Gastroesophageal sphincter (tissue), 4 donors: ENCODE measurements around the gene GATB. TPM values are rescaled to one million over a fixed set of nuclear protein-coding genes. Genes with fewer than 3 reads are reported as not detected.

ENCODE experiments used
- ATAC-seq: fragments of 150-250 bp; one replicate; pipeline ENCODE4 v1.9.1; 2016; ENCODE audit warnings: mild to moderate bottlenecking, moderate library complexity
- H3K27ac ChIP-seq, 4 donors: fragments of 200-600 bp; sonication (generic) in 3 of 4; 1 replicate in 3 of 4; 2 replicates in 1 of 4; pipeline ENCODE4 v1.5.1; 2016 to 2019
- H3K27me3 ChIP-seq: fragments of 200-600 bp; sonication (generic); one replicate; pipeline ENCODE4 v1.5.1; 2019
- H3K36me3 ChIP-seq, 2 donors: fragments of 200-600 bp; sonication (generic); one replicate each; pipeline ENCODE4 v1.5.1; 2019; ENCODE audit warnings: control low read depth in 1 of 2
- H3K4me1 ChIP-seq, 3 donors: fragments of 200-600 bp; sonication (generic); 1 replicate in 2 of 3; 2 replicates in 1 of 3; pipeline ENCODE4 v1.5.1; 2016 to 2019; ENCODE audit warnings: control low read depth in 2 of 3
- H3K4me3 ChIP-seq, 2 donors: fragments of 200-600 bp; sonication (generic); one replicate each; pipeline ENCODE4 v1.5.1; 2019; ENCODE audit warnings: mild to moderate bottlenecking in 1 of 2, moderate library complexity in 1 of 2
- H3K9me3 ChIP-seq, 3 donors: fragments of 200-600 bp; sonication (generic); one replicate each; pipeline ENCODE4 v1.5.1; 2017 to 2019; ENCODE audit warnings: control low read depth in 2 of 3
- EP300 ChIP-seq: sonication (generic); formaldehyde crosslinking; IDR thresholded peaks from one replicate; pipeline ENCODE4 v1.6.1; 2017; ENCODE audit warnings: antibody characterized with exemption, mild to moderate bottlenecking
- POLR2A ChIP-seq, 2 donors: fragments of 450-650 bp; IDR thresholded peaks; one replicate each; pipeline ENCODE4 v1.6.1; 2017; ENCODE audit warnings: antibody characterized with exemption in 2 of 2, mild to moderate bottlenecking in 2 of 2, moderate library complexity in 1 of 2
- POLR2AphosphoS5 ChIP-seq: sonication (generic); formaldehyde crosslinking; IDR thresholded peaks from one replicate; pipeline ENCODE4 v1.6.1; 2017; ENCODE audit warnings: antibody characterized with exemption
- WGBS, 2 donors: methylation state at CpG; one replicate each; pipeline ENCODE4 v1.1.5; 2018; ENCODE audit warnings: low coverage in 1 of 2; 5-methylcytosine and 5-hydroxymethylcytosine counted together
- total RNA-seq, 4 donors: library from RNA; depleted of rRNA; stranded (reverse); fragments of >200 nt; gene quantifications; one replicate each; pipeline ENCODE4 v1.1.0, GENCODE V29; 2016
- TF ChIP-seq, protein P1 (sequence below), 4 experiments: fragments of 200-600 bp in 2 of 4; fragments of 450-650 bp in 2 of 4; sonication (generic) in 1 of 4; IDR thresholded peaks; one replicate each; pipeline ENCODE4 v1.5.1; 2017 to 2019; ENCODE audit warnings: antibody characterized with exemption in 4 of 4, mild to moderate bottlenecking in 2 of 4, moderate library complexity in 2 of 4

The GATB gene, protein sequence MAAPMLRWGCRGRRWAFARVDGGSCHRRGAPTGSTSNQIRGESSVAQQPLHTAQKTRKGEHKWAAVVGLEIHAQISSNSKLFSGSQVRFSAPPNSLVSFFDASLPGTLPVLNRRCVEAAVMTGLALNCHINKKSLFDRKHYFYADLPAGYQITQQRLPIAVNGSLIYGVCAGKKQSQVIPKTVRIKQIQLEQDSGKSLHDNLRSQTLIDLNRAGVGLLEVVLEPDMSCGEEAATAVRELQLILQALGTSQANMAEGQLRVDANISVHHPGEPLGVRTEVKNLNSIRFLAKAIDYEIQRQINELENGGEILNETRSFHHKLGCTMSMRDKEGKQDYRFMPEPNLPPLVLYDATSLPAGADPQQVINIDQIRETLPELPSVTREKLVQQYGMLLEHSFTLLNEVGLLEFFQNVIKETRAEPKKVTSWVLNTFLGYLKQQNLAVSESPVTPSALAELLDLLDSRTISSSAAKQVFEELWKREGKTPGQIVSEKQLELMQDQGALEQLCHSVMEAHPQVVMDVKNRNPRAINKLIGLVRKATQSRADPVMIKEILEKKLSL
- total RNA-seq, result 10 to 100 TPM; 10.6 to 22.4 (median 16.6) TPM

DNA sequence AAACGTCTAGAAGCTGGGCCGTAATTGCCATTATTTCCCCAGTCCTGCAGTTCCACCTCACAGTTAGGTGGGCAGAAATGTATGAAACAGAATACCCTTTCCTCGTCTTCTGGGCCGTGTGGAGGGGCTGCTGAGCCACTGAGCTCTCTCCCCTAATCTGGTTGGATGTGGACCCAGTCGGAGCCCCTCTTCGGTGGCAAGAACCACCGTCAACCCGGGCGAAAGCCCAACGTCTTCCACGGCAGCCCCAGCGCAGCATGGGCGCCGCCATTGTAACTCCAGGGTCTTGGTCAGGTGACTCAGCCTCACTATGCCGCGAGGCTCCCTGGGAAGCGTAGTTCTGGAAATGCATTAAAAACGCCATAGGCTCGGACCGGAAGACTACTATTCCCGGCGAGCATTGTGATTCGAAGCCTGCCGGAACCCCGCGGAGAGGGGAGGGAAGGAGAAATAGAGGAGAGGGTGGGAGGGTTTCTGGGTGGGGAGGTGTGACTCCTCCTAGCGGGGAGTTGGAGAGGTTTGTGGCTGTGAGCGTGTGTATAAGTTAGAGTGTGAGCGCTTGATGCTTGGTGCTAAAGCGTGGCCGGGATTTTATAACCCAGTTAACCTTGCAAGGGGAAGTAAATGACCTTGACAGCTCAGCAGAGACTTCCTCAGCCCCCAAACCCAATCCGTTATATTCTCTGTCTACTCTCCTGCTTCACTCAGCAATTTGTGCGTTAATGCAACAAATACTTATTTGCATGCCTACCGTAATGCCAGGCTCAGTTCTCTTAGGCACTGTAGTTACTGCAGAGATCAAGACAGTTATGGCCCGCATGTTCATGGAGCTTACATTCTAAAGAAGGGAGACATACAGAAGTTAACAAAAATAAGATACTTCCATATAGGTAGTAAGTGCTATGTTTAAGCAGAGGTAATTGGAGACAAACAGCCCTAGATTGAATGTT, at the start of gene GATB:
TSS of gene GATB (minus strand) at position 296 of the 950 bp plus-strand sequence. CDS start at position 271, 25 bp downstream.
- TF ChIP-seq POLR2AphosphoS5 (peak; percentile 86), EP300 (no peak), POLR2A (IDR thresholded peaks at IDR 0.05) (peak; percentile 37 to 50)
- TF ChIP-seq, protein P1, sequence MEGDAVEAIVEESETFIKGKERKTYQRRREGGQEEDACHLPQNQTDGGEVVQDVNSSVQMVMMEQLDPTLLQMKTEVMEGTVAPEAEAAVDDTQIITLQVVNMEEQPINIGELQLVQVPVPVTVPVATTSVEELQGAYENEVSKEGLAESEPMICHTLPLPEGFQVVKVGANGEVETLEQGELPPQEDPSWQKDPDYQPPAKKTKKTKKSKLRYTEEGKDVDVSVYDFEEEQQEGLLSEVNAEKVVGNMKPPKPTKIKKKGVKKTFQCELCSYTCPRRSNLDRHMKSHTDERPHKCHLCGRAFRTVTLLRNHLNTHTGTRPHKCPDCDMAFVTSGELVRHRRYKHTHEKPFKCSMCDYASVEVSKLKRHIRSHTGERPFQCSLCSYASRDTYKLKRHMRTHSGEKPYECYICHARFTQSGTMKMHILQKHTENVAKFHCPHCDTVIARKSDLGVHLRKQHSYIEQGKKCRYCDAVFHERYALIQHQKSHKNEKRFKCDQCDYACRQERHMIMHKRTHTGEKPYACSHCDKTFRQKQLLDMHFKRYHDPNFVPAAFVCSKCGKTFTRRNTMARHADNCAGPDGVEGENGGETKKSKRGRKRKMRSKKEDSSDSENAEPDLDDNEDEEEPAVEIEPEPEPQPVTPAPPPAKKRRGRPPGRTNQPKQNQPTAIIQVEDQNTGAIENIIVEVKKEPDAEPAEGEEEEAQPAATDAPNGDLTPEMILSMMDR (IDR thresholded peaks at IDR 0.05), result peak; percentile 4 to 66 (median 29)
- peaks cover 0 to 25% of the 10 kb centered on the region in 2 donors for H3K36me3 ChIP-seq
- peak; percentile 100 for ATAC-seq
- WGBS, 2 donors, result 8 to 72% methylated on average over 2 to 21 of the region's 35 CpGs
- H3K27me3 ChIP-seq, result no peaks in the 10 kb centered on the region
- H3K4me1 ChIP-seq, result peaks cover 0 to 14% (median 4%) of the 10 kb centered on the region in 3 donors
- H3K9me3 ChIP-seq, result no peaks in the 10 kb centered on the region
- H3K27ac ChIP-seq, result peak within 1 kb of the TSS; percentile 36 to 80 (median 72)
- peak within 1 kb of the TSS; percentile 83 to 96 for H3K4me3 ChIP-seq

DNA sequence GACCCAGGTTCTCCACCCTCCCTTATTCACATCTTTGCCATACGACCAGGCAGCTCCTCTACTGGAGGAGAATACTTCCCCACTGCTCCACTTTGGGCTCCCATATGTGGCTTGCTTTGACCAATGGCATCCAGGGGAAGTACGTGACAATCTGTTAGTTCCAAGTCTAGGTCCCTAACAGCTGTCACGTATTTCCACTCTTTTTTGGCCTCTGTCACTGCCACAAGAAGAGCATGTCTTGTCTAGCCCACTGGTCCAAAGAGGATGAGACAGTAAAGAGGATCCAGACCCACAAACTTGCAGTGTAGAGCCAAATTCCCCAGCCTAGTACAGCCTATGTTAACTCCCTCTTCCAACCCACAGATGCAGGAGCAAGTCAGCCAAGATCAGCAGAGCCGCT, 49.7 kb upstream of the GATB start:
- Histone ChIP-seq H3K27ac (no peak overlapping the region), H3K36me3 (no peaks in the 10 kb centered on the region), H3K4me3 (no peak overlapping the region), H3K27me3 (no peaks in the 10 kb centered on the region), H3K4me1 (peaks cover 0 to 23% (median 0%) of the 10 kb centered on the region in 3 donors), H3K9me3 (no peaks in the 10 kb centered on the region)
- WGBS, 2 donors, result 44 to 87% methylated on average over 1 to 4 of the region's 4 CpGs
- ATAC-seq, result no peak
- no peak for TF ChIP-seq POLR2AphosphoS5
- TF ChIP-seq POLR2A (IDR thresholded peaks at IDR 0.05), result no peak
- TF ChIP-seq EP300, result no peak
- TF ChIP-seq, protein P1 (IDR thresholded peaks at IDR 0.05), result no peak

DNA sequence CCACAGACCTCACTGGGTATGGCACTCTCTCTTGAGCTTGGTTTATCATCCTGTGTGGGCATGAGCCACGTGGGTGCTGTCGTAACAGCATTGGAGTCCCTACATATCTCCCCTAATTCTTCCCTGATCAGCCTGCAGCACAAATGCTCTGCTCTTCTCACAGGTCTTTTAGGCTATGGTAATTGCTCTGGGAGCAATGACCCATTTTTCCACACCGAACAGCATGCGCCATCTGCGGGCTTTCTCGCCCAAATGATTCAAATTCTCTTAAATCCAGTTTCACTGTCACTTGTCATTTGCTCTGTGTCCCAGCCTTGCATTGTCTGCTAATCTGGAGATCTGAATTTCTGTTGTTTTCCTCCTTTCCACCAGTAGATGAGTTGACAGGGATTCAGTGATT, 48.9 kb upstream of the GATB start:
- Histone ChIP-seq H3K27ac (no peak overlapping the region), H3K27me3 (no peaks in the 10 kb centered on the region), H3K9me3 (no peaks in the 10 kb centered on the region), H3K4me1 (peaks cover 0 to 23% (median 0%) of the 10 kb centered on the region in 3 donors), H3K4me3 (no peak overlapping the region), H3K36me3 (no peaks in the 10 kb centered on the region)
- 93 to 95% methylated on average over 4 to 5 of the region's 6 CpGs for WGBS, 2 donors
- no peak for ATAC-seq
- TF ChIP-seq POLR2A (IDR thresholded peaks at IDR 0.05), result no peak
- TF ChIP-seq POLR2AphosphoS5, result no peak
- TF ChIP-seq, protein P1 (IDR thresholded peaks at IDR 0.05), result no peak
- TF ChIP-seq EP300, result no peak

DNA sequence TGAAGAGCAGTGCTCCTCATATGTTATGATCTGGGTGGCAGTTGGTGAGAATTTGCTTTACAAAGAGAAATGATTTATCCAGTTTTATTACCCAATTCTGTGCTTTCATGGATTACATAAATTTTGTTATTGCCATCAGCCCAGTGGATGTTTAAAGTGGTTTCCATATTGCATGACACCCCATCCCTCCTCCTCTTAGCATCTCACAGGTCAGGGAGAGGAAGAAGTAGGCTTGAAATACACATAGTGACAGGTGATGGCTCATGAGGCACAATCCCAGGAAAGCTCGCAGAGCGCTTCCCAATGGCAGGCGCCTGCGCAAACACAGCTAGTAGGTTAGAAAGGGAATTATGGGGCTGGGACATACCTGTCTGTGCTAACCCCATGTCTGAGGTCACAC, 47.7 kb upstream of the GATB start:
- H3K27me3 ChIP-seq, result no peaks in the 10 kb centered on the region
- H3K36me3 ChIP-seq, result no peaks in the 10 kb centered on the region
- H3K27ac ChIP-seq, result no peak overlapping the region
- no peaks in the 10 kb centered on the region for H3K9me3 ChIP-seq
- peaks cover 0 to 23% (median 0%) of the 10 kb centered on the region in 3 donors for H3K4me1 ChIP-seq
- WGBS, 2 donors, result 93 to 100% methylated on average over 2 to 4 of the region's 4 CpGs
- no peak for ATAC-seq
- no peak overlapping the region for H3K4me3 ChIP-seq
- TF ChIP-seq POLR2AphosphoS5 (no peak), POLR2A (IDR thresholded peaks at IDR 0.05) (no peak), EP300 (no peak)
- TF ChIP-seq, protein P1 (IDR thresholded peaks at IDR 0.05), result no peak
